Keratinocyte (primary cell): ENCODE results near the gene AKAP10. TPM values are rescaled to one million over a fixed set of nuclear protein-coding genes. Genes with fewer than 3 reads are reported as not detected.
"Not testable (repeated sequence)": the region's sequence is repeated elsewhere in the genome, so short reads cannot be mapped to it uniquely, and the experiment has no call there.

Source experiments
- DNase-seq: peaks from one replicate; pipeline ENCODE4 v3.0.0-alpha.2; 2011; ENCODE audit warnings: low read depth, missing footprints, low spot score
- FAIRE-seq: peaks from 2 replicates; lab custom pipeline; 2011; peaks lifted over from hg19 to GRCh38; lab: Jason Lieb, UNC
- H2AFZ ChIP-seq: 2 replicates; pipeline ENCODE4 v1.6.0; 2012; ENCODE audit warnings: low read length, control low read depth, inconsistent platforms; ENCODE audit not compliant: control insufficient read depth
- H3K27ac ChIP-seq: 2 replicates; pipeline ENCODE4 v1.5.1; 2011; ENCODE audit warnings: low read length; ENCODE audit not compliant: control insufficient read depth, insufficient read depth
- H3K27me3 ChIP-seq: 3 replicates; pipeline ENCODE4 v1.6.0; 2011; ENCODE audit warnings: low read length; ENCODE audit not compliant: control insufficient read depth, insufficient read depth; ENCODE audit errors: extremely low read depth
- H3K36me3 ChIP-seq, 2 experiments: 2 replicates in 1 of 2; 3 replicates in 1 of 2; pipeline ENCODE4 v1.5.1; 2011; ENCODE audit warnings: low read length in 2 of 2, mild to moderate bottlenecking in 1 of 2; ENCODE audit not compliant: control insufficient read depth in 2 of 2, insufficient read depth in 2 of 2; ENCODE audit errors: extremely low read depth in 1 of 2
- H3K4me1 ChIP-seq: 3 replicates; pipeline ENCODE4 v1.5.1; 2011; ENCODE audit warnings: low read length; ENCODE audit not compliant: control insufficient read depth, insufficient read depth; ENCODE audit errors: extremely low read depth
- H3K4me2 ChIP-seq: 3 replicates; pipeline ENCODE4 v1.6.0; 2011; ENCODE audit warnings: low read depth, low read length; ENCODE audit not compliant: control insufficient read depth, insufficient read depth; ENCODE audit errors: extremely low read depth
- H3K4me3 ChIP-seq, 3 experiments: fragments of 200-600 bp in 1 of 3; sonication (generic) in 1 of 3; 2 replicates in 2 of 3; 3 replicates in 1 of 3; pipeline ENCODE4 v1.5.1; 2011 to 2016; ENCODE audit warnings: low read length in 3 of 3, mild to moderate bottlenecking in 3 of 3, control low read depth in 2 of 3, inconsistent platforms in 1 of 3, low read depth in 1 of 3, mixed read lengths in 1 of 3, mixed run types in 1 of 3, moderate library complexity in 1 of 3; ENCODE audit not compliant: control insufficient read depth in 2 of 3, insufficient read depth in 2 of 3; ENCODE audit errors: extremely low read depth in 1 of 3
- H3K79me2 ChIP-seq: 2 replicates; pipeline ENCODE4 v1.6.0; 2012; ENCODE audit warnings: low read length; ENCODE audit not compliant: control insufficient read depth, insufficient read depth
- H3K9ac ChIP-seq: 3 replicates; pipeline ENCODE4 v1.6.0; 2011; ENCODE audit warnings: low read length; ENCODE audit not compliant: control insufficient read depth, insufficient read depth; ENCODE audit errors: extremely low read depth
- H3K9me1 ChIP-seq: 3 replicates; pipeline ENCODE4 v1.6.0; 2011; ENCODE audit warnings: low read length; ENCODE audit not compliant: control insufficient read depth, insufficient read depth; ENCODE audit errors: extremely low read depth
- H3K9me3 ChIP-seq: 2 replicates; pipeline ENCODE4 v1.5.1; 2012; ENCODE audit warnings: low read depth, low read length; ENCODE audit not compliant: control insufficient read depth
- H4K20me1 ChIP-seq: 3 replicates; pipeline ENCODE4 v1.6.0; 2011; ENCODE audit warnings: low read length; ENCODE audit not compliant: control insufficient read depth, insufficient read depth; ENCODE audit errors: extremely low read depth
- CTCF ChIP-seq, 3 experiments: IDR thresholded peaks in 1 of 3; conservative IDR thresholded peaks in 1 of 3; optimal IDR thresholded peaks in 1 of 3; 2 replicates in 2 of 3; 3 replicates in 1 of 3; pipeline versions ENCODE3 to v1.5.1; 2011; ENCODE audit warnings: low read length in 3 of 3, mild to moderate bottlenecking in 3 of 3, moderate library complexity in 2 of 3, control low read depth in 1 of 3, inconsistent platforms in 1 of 3; ENCODE audit not compliant: insufficient read depth in 2 of 3; ENCODE audit errors: extremely low read depth in 1 of 3
- EZH2 ChIP-seq: IDR thresholded peaks from one replicate; pipeline ENCODE4 v1.6.1; 2012; ENCODE audit warnings: inconsistent platforms, mild to moderate bottlenecking, low read length, moderate library complexity
- dilution Hi-C: fragments of 300-500 bp; cut with MboI; formaldehyde crosslinking; loops from one replicate; pipeline ENCODE4 v1.7.0; 2020; ENCODE audit warnings: low sequenced_read_pairs; ENCODE audit not compliant: extremely low pct_ligation_motif_present
- polyA plus RNA-seq, 5 experiments: library from polyadenylated mRNA; depleted of rRNA in 3 of 5; stranded (reverse) in 3 of 5; stranded (forward) in 1 of 5; unstranded in 1 of 5; fragments of >200 nt; gene quantifications; 1 replicate in 1 of 5; 2 replicates in 3 of 5; 3 replicates in 1 of 5; pipeline versions ENCODE4 v1.2.1 to v1.2.3, GENCODE V29; 2011 to 2012; ENCODE audit warnings: missing spikeins in 2 of 5, low read depth in 1 of 5, low replicate concordance in 1 of 5

Gene AKAP10
- polyA plus RNA-seq, 1 donor (not counting 4 experiments of a cell fraction or from before 2014, with no cell fraction given) = 30.8 TPM

- H3K36me3 ChIP-seq = peaks cover 0 to 1% of the 10 kb centered on the region in 2 experiments
- H2AFZ ChIP-seq = no peak overlapping the region
- dilution Hi-C loops = no loop called here
- no peaks in the 10 kb centered on the region for H3K79me2 ChIP-seq
- peaks cover 16% of the 10 kb centered on the region for H3K4me1 ChIP-seq
- TF ChIP-seq CTCF (optimal IDR thresholded peaks at IDR 0.05 in 1 of 3, IDR thresholded peaks at IDR 0.05 in 1 of 3, conservative IDR thresholded peaks at IDR 0.05 in 1 of 3; ENCODE audit: extremely low read depth in 1 of 3, insufficient read depth in 2 of 3, low read length in 3 of 3) (no peak), EZH2 (no peak)
- no peaks in the 10 kb centered on the region for H3K27me3 ChIP-seq
- no peaks in the 10 kb centered on the region for H3K9me3 ChIP-seq
- FAIRE-seq (no peak), DNase-seq (no peak)
- no peak overlapping the region for H3K4me3 ChIP-seq
- H3K27ac ChIP-seq = no peak overlapping the region
- H3K9me1 ChIP-seq = no peaks in the 10 kb centered on the region
- H4K20me1 ChIP-seq = no peaks in the 10 kb centered on the region
- H3K4me2 ChIP-seq = no peak overlapping the region
- H3K9ac ChIP-seq = no peak overlapping the region
Observed at GRCh38 chr17:19896679-19897078, 80.9 kb downstream of the AKAP10 start.

DNA sequence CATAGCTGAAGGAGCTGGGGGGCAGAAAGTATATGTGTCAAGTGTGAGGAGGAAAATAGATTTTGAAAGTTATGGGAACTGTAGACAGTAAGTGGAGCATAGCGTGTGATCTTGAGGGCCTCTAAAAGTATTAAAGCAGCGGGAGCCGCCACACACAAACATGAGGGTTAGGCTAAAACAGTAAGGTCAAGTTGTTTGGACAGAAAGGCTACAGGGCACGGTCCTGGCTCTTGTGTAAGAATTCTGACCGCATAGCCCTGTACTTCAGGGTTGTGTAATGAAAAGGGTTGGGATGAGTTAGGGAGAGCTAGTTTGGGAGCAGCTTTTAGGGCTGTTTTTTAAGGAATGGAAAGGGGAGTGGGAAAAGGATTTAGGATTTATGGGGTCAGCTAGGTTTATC lies 87.1 kb downstream of the AKAP10 start:
- H3K36me3 ChIP-seq, H3K4me1 ChIP-seq, H3K27me3 ChIP-seq, DNase-seq, FAIRE-seq, H4K20me1 ChIP-seq, dilution Hi-C loops, H3K4me2 ChIP-seq, H3K9ac ChIP-seq, H3K4me3 ChIP-seq, H2AFZ ChIP-seq, H3K9me1 ChIP-seq, H3K9me3 ChIP-seq, H3K79me2 ChIP-seq, H3K27ac ChIP-seq: not testable (repeated sequence)

- H4K20me1 ChIP-seq, H3K4me2 ChIP-seq, H3K9me1 ChIP-seq, H3K4me1 ChIP-seq, FAIRE-seq, H3K9ac ChIP-seq, H3K36me3 ChIP-seq, H3K27me3 ChIP-seq, H3K79me2 ChIP-seq, DNase-seq, H3K4me3 ChIP-seq, dilution Hi-C loops, H2AFZ ChIP-seq, H3K27ac ChIP-seq, H3K9me3 ChIP-seq: not testable (repeated sequence)
Observed at GRCh38 chr17:19890001-19890400, 87.6 kb downstream of the AKAP10 start.
